Caco-2 (cell line): ENCODE measurements around the gene PMEPA1. TPM values are rescaled to one million over a fixed set of nuclear protein-coding genes. Genes with fewer than 3 reads are reported as not detected.

Experiments
- BruUV-seq: library from RNA; stranded (reverse); fragments of 400-500 nt; replicated peaks from 2 replicates; lab custom pipeline; 2021; lab: Mats Ljungman, UMichigan
- CTCF ChIA-PET: fragments of 300-600 bp; sonication (Branson Sonifier 250); formaldehyde crosslinking; loops from one replicate; lab custom pipeline; 2022; ENCODE audit warnings: antibody characterized with exemption; lab: Charles Lee
- POLR2A ChIA-PET: fragments of 300-600 bp; sonication (Branson Sonifier 250); formaldehyde crosslinking; loops from one replicate; lab custom pipeline; 2022; ENCODE audit warnings: antibody characterized with exemption; lab: Charles Lee
- DNase-seq, 2 experiments: peaks; one replicate each; pipeline versions ENCODE4 v3.0.0 to v3.0.0-alpha.2; 2020 to 2022
- H3K27me3 ChIP-seq: replicated peaks from 2 replicates; pipeline ENCODE4 v1.6.0; 2011; ENCODE audit warnings: low read length; ENCODE audit not compliant: control insufficient read depth, insufficient read depth
- H3K36me3 ChIP-seq: 2 replicates; pipeline ENCODE4 v1.5.1; 2011; ENCODE audit warnings: low read length; ENCODE audit not compliant: control insufficient read depth, insufficient read depth
- H3K4me1 ChIP-seq: fragments of 250-450 bp; sonication (Bioruptor Pico); 2 replicates; pipeline ENCODE4 v1.5.1; 2020; ENCODE audit warnings: mild to moderate bottlenecking
- H3K4me3 ChIP-seq: 2 replicates; pipeline ENCODE4 v1.5.1; 2011; ENCODE audit warnings: low read depth, mild to moderate bottlenecking, control low read depth, low read length
- H3K9me3 ChIP-seq: fragments of 250-450 bp; sonication (Bioruptor Pico); 2 replicates; pipeline ENCODE4 v1.5.1; 2020; ENCODE audit warnings: mild to moderate bottlenecking, moderate library complexity
- H3K27ac Mint-ChIP-seq: one replicate; pipeline ENCODE4 v1.8.0; 2022; ENCODE audit warnings: mixed read lengths; ENCODE audit not compliant: unreplicated experiment
- H3K27me3 Mint-ChIP-seq: one replicate; pipeline ENCODE4 v1.8.0; 2022; ENCODE audit warnings: mixed read lengths; ENCODE audit not compliant: insufficient read depth, unreplicated experiment
- H3K36me3 Mint-ChIP-seq: one replicate; pipeline ENCODE4 v1.8.0; 2022; ENCODE audit warnings: mild to moderate bottlenecking, mixed read lengths; ENCODE audit not compliant: insufficient read depth, unreplicated experiment
- H3K4me1 Mint-ChIP-seq: one replicate; pipeline ENCODE4 v1.8.0; 2022; ENCODE audit warnings: low read depth, mixed read lengths; ENCODE audit not compliant: unreplicated experiment
- H3K4me3 Mint-ChIP-seq: one replicate; pipeline ENCODE4 v1.8.0; 2022; ENCODE audit warnings: mild to moderate bottlenecking, moderate library complexity, mixed read lengths; ENCODE audit not compliant: unreplicated experiment
- H3K9me3 Mint-ChIP-seq: one replicate; pipeline ENCODE4 v1.8.0; 2022; ENCODE audit warnings: mixed read lengths; ENCODE audit not compliant: unreplicated experiment
- intact Hi-C: fragments of 100-400 bp; cut with micrococcal nuclease; formaldehyde crosslinking; loops from one replicate; pipeline ENCODE4 v1.10.0; 2022; ENCODE audit not compliant: unreplicated experiment
- total RNA-seq: library from RNA; stranded (reverse); gene quantifications from 2 replicates; pipeline ENCODE4 v1.2.3, GENCODE V29; 2022
- TF ChIP-seq, protein P1 (sequence below), 2 experiments: fragments of 200-600 bp in 1 of 2; IDR thresholded peaks; 1 replicate in 1 of 2; 2 replicates in 1 of 2; pipeline versions ENCODE4 v1.5.1 to v1.8.0; 2011 to 2022; ENCODE audit warnings: antibody characterized with exemption in 1 of 2, control low read depth in 1 of 2, inconsistent platforms in 1 of 2, low read depth in 1 of 2, low read length in 1 of 2, mild to moderate bottlenecking in 1 of 2, moderate library complexity in 1 of 2; ENCODE audit not compliant: insufficient read depth in 1 of 2, severe bottlenecking in 1 of 2, unreplicated experiment in 1 of 2

The PMEPA1 gene
- total RNA-seq, 1 experiment from 2014 or later, result 3.3 TPM

DNA sequence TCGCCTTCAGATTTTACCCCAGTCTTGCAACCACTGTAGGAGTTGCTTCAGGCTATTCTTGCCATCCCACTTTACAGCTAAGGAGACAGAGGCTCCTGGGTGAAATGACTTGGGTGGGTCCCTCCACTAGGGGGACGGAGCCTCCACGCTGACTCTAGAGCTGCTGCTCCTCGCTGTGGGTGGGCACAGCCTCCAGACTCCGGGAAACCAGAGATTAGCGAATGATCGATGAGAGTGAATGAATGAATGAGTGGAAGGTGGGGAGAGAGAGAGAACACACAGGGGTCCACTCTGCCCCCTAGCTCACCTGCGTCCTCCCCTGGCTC lies 100.0 kb downstream of the PMEPA1 start:
- H3K27me3 Mint-ChIP-seq, result peaks cover 28% of the 10 kb centered on the region
- DNase-seq, result no peak
- TF ChIP-seq, protein P1, sequence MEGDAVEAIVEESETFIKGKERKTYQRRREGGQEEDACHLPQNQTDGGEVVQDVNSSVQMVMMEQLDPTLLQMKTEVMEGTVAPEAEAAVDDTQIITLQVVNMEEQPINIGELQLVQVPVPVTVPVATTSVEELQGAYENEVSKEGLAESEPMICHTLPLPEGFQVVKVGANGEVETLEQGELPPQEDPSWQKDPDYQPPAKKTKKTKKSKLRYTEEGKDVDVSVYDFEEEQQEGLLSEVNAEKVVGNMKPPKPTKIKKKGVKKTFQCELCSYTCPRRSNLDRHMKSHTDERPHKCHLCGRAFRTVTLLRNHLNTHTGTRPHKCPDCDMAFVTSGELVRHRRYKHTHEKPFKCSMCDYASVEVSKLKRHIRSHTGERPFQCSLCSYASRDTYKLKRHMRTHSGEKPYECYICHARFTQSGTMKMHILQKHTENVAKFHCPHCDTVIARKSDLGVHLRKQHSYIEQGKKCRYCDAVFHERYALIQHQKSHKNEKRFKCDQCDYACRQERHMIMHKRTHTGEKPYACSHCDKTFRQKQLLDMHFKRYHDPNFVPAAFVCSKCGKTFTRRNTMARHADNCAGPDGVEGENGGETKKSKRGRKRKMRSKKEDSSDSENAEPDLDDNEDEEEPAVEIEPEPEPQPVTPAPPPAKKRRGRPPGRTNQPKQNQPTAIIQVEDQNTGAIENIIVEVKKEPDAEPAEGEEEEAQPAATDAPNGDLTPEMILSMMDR (IDR thresholded peaks at IDR 0.05; ENCODE audit: insufficient read depth in 1 of 2, low read depth in 1 of 2, low read length in 1 of 2, severe bottlenecking in 1 of 2, unreplicated experiment in 1 of 2), result peak; percentile 20 to 24
- Histone ChIP-seq H3K4me1 (no peaks in the 10 kb centered on the region), H3K9me3 (no peaks in the 10 kb centered on the region), H3K27me3 (no peaks in the 10 kb centered on the region), H3K36me3 (no peaks in the 10 kb centered on the region), H3K4me3 (no peak overlapping the region)
- H3K9me3 Mint-ChIP-seq, result no peaks in the 10 kb centered on the region
- H3K4me3 Mint-ChIP-seq, result no peak overlapping the region
- no peaks in the 10 kb centered on the region for H3K4me1 Mint-ChIP-seq
- ChIA-PET POLR2A (no interaction called here), CTCF (interaction anchor here (0.5 kb wide), 1 partner anchor 73 kb away, joined by 3 read pairs; no protein-coding TSS in a partner anchor)
- intact Hi-C loops, result no loop called here
- BruUV-seq, result no TSS peak
- no peak overlapping the region for H3K27ac Mint-ChIP-seq
- no peaks in the 10 kb centered on the region for H3K36me3 Mint-ChIP-seq

DNA sequence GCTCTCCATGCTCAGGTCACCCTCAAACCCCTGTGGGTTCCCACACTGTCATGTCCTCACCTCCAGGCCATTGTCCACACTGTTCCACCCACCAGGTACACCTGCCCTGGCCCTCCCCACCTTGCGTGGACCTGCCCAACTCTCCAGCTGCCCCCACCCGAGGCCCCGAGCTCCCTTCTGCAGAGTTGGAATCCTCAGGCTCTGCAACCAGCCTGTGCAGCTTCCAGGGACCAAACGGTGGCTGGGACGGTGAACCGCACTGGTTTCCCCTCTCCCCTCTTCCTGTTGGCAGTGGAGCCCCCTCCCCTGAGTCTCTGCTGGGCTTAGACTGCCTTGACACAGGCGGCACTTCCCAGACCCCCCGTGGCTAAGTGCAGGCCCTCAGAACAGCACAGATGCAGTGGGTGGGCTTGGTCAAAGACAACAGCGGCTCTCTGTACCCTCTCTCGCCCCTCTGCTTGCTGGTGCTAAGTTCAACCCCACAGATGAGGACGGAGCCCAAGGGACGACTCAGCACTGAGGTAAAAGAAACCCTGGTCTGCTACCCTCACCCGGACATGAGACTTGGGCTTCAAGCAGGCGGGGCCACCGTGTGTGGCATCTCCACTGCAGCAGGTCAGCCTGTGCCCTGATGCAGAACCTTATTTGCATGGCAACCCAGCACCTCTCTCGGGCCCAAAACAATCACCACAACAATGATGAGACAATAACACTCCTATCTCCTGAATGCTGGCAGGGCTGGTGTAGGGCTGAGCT lies 100.6 kb downstream of the PMEPA1 start:
- no peaks in the 10 kb centered on the region for H3K36me3 Mint-ChIP-seq
- H3K4me1 Mint-ChIP-seq, result no peaks in the 10 kb centered on the region
- H3K9me3 Mint-ChIP-seq, result no peaks in the 10 kb centered on the region
- Histone ChIP-seq H3K36me3 (no peaks in the 10 kb centered on the region), H3K9me3 (no peaks in the 10 kb centered on the region), H3K4me3 (no peak overlapping the region), H3K27me3 (no peaks in the 10 kb centered on the region), H3K4me1 (no peaks in the 10 kb centered on the region)
- no peak overlapping the region for H3K27ac Mint-ChIP-seq
- TF ChIP-seq, protein P1 (IDR thresholded peaks at IDR 0.05; ENCODE audit: insufficient read depth in 1 of 2, low read depth in 1 of 2, low read length in 1 of 2, severe bottlenecking in 1 of 2, unreplicated experiment in 1 of 2), result no peak
- ChIA-PET POLR2A (no interaction called here), CTCF (interaction anchor here (0.6 to 0.8 kb wide), 2 partner anchors 10 to 601 kb away, joined by 3 read pairs; no protein-coding TSS in a partner anchor)
- intact Hi-C loops, result no loop called here
- BruUV-seq, result no TSS peak
- peaks cover 29% of the 10 kb centered on the region for H3K27me3 Mint-ChIP-seq
- H3K4me3 Mint-ChIP-seq, result no peak overlapping the region
- no peak for DNase-seq

DNA sequence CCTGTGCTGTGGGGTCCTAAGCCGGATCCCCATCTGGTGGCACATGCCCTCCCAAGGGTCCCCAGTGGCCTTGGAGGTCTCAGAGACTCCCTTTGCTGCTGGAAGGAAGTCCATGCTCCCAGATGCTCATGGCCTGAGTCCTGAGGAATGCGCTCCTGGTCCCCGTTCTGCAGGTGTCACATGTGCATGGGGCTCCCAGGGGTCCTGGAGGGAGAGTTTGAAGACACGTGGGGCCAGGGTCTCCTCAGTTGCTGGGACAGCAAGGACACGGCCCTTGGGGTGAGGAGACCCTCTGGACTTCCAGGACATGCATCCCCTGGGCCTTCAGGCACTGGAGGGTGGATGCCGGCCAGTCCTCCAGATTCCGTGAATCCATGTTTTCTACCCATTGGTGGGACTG lies 101.3 kb downstream of the PMEPA1 start:
- Mint-ChIP-seq H3K36me3 (no peaks in the 10 kb centered on the region), H3K4me1 (no peaks in the 10 kb centered on the region), H3K9me3 (no peaks in the 10 kb centered on the region), H3K4me3 (no peak overlapping the region), H3K27me3 (peaks cover 29% of the 10 kb centered on the region), H3K27ac (no peak overlapping the region)
- TF ChIP-seq, protein P1 (IDR thresholded peaks at IDR 0.05; ENCODE audit: insufficient read depth in 1 of 2, low read depth in 1 of 2, low read length in 1 of 2, severe bottlenecking in 1 of 2, unreplicated experiment in 1 of 2), result no peak
- BruUV-seq, result no TSS peak
- POLR2A ChIA-PET, result no interaction called here
- no peak for DNase-seq
- no peaks in the 10 kb centered on the region for H3K4me1 ChIP-seq
- H3K36me3 ChIP-seq, result no peaks in the 10 kb centered on the region
- CTCF ChIA-PET, result interaction anchor here (0.6 to 0.8 kb wide), 2 partner anchors 11 to 602 kb away, joined by 3 read pairs; no protein-coding TSS in a partner anchor
- intact Hi-C loops, result no loop called here
- H3K27me3 ChIP-seq, result no peaks in the 10 kb centered on the region
- no peaks in the 10 kb centered on the region for H3K9me3 ChIP-seq
- H3K4me3 ChIP-seq, result no peak overlapping the region
